Spinal cord (tissue), 10 donors: ENCODE measurements around the gene KIF25. TPM values are rescaled to one million over a fixed set of nuclear protein-coding genes. Genes with fewer than 3 reads are reported as not detected.

Source experiments
- DNase-seq, 6 donors: peaks; one replicate each; pipeline versions ENCODE4 v3.0.0 to v3.0.0-alpha.2; 2013 to 2015; ENCODE audit warnings: low spot score in 6 of 6, low read depth in 4 of 6
- H3K27ac ChIP-seq: one replicate; pipeline ENCODE4 v1.5.1; 2013; ENCODE audit warnings: low read depth, low read length, control low read depth
- H3K27me3 ChIP-seq: one replicate; pipeline ENCODE4 v1.6.1; 2013; ENCODE audit warnings: low read length; ENCODE audit not compliant: control insufficient read depth, insufficient read depth
- H3K36me3 ChIP-seq: one replicate; pipeline ENCODE4 v1.6.1; 2013; ENCODE audit warnings: low read length; ENCODE audit not compliant: control insufficient read depth, insufficient read depth
- H3K4me1 ChIP-seq: one replicate; pipeline ENCODE4 v1.6.1; 2013; ENCODE audit warnings: low read length; ENCODE audit not compliant: control insufficient read depth, insufficient read depth
- H3K4me3 ChIP-seq: one replicate; pipeline ENCODE4 v1.5.1; 2013; ENCODE audit warnings: low read depth, low read length, control low read depth
- H3K9me3 ChIP-seq: one replicate; pipeline ENCODE4 v1.6.1; 2013; ENCODE audit warnings: low read length; ENCODE audit not compliant: control insufficient read depth, insufficient read depth
- WGBS: methylation state at CpG from one replicate; pipeline ENCODE4 v1.1.5; 2013; ENCODE audit warnings: missing lambda C conversion rate; ENCODE audit not compliant: insufficient coverage; 5-methylcytosine and 5-hydroxymethylcytosine counted together
- long read RNA-seq, 4 donors: transcript quantifications; one replicate each; lab custom pipeline, GENCODE V29; 2026
- polyA plus RNA-seq, 2 donors: library from polyadenylated mRNA; unstranded; fragments of 120-200 nt; gene quantifications; one replicate each; pipeline ENCODE4 v1.2.1, GENCODE V29; 2013; ENCODE audit not compliant: insufficient read length in 2 of 2
- total RNA-seq, 2 donors: library from RNA; depleted of rRNA in 1 of 2; stranded (reverse); fragments of 120-200 nt in 1 of 2; fragments of >200 nt in 1 of 2; gene quantifications; one replicate each; pipeline versions ENCODE4 v1.2.3 to v1.2.4, GENCODE V29; 2013 to 2014
- donor health status: healthy.

The KIF25 gene
- total RNA-seq: 1 to 10 TPM in 1 of 2 donors, not detected in 1; 3.0 TPM
- polyA plus RNA-seq: 1 to 10 TPM; 1.2 to 2.2 TPM
- long read RNA-seq, donor 1: 0 reads
- long read RNA-seq, donor 2: 0 reads
- long read RNA-seq, donor 3: 0 reads
- long read RNA-seq, donor 4, partial matches to known transcripts: 0 of 1 reads
- long read RNA-seq, donor 4, other reads (novel, unspliced or antisense): 0 of 1 reads

- no peak within 1 kb of the TSS for H3K4me3 ChIP-seq
- H3K27ac ChIP-seq: no peak within 1 kb of the TSS
- 100% methylated on average over 3 of the region's 9 CpGs for WGBS
- no peaks in the 10 kb centered on the region for H3K36me3 ChIP-seq
- peaks cover 7% of the 10 kb centered on the region for H3K4me1 ChIP-seq
- DNase-seq: no peak
- H3K27me3 ChIP-seq: no peaks in the 10 kb centered on the region
- H3K9me3 ChIP-seq: no peaks in the 10 kb centered on the region
Measured at GRCh38 chr6:167997642-167998041, at the start of gene KIF25. Gene KIF25, plus strand, starts transcription at chr6:167997671. Its CDS starts 31,915 bp downstream, at chr6:168029586.

- H3K4me1 ChIP-seq: no peaks in the 10 kb centered on the region
- no CpG with 5 or more reads among the region's 1 CpG for WGBS
- H3K27ac ChIP-seq: no peak overlapping the region
- H3K27me3 ChIP-seq: no peaks in the 10 kb centered on the region
- no peak for DNase-seq
- H3K36me3 ChIP-seq: peaks cover 39% of the 10 kb centered on the region
- H3K4me3 ChIP-seq: no peak overlapping the region
- no peaks in the 10 kb centered on the region for H3K9me3 ChIP-seq
Measured at GRCh38 chr6:167947716-167948115, 49.8 kb upstream of the KIF25 start.

- Histone ChIP-seq H3K27me3 (no peaks in the 10 kb centered on the region), H3K4me1 (no peaks in the 10 kb centered on the region), H3K4me3 (no peak overlapping the region), H3K9me3 (no peaks in the 10 kb centered on the region), H3K36me3 (peaks cover 39% of the 10 kb centered on the region), H3K27ac (no peak overlapping the region)
- WGBS: 82% methylated on average over 4 of the region's 4 CpGs
- DNase-seq: no peak
Measured at GRCh38 chr6:167948716-167949115, 48.8 kb upstream of the KIF25 start.

GRCh38 chr6:167949121-167949684 lies 48.3 kb upstream of the KIF25 start:
- no peaks in the 10 kb centered on the region for H3K9me3 ChIP-seq
- no peaks in the 10 kb centered on the region for H3K4me1 ChIP-seq
- DNase-seq: no peak
- WGBS: 84% methylated on average over 7 of the region's 7 CpGs
- peaks cover 34% of the 10 kb centered on the region for H3K36me3 ChIP-seq
- H3K4me3 ChIP-seq: no peak overlapping the region
- H3K27me3 ChIP-seq: no peaks in the 10 kb centered on the region
- no peak overlapping the region for H3K27ac ChIP-seq

- DNase-seq: no peak
- Histone ChIP-seq H3K27ac (no peak overlapping the region), H3K4me1 (no peaks in the 10 kb centered on the region), H3K36me3 (peaks cover 39% of the 10 kb centered on the region), H3K27me3 (no peaks in the 10 kb centered on the region), H3K4me3 (no peak overlapping the region), H3K9me3 (no peaks in the 10 kb centered on the region)
- WGBS: 91% methylated on average over 27 of the region's 29 CpGs
Measured at GRCh38 chr6:167951781-167952511, 45.5 kb upstream of the KIF25 start.

- Histone ChIP-seq H3K4me3 (no peak overlapping the region), H3K36me3 (peaks cover 42% of the 10 kb centered on the region), H3K27me3 (no peaks in the 10 kb centered on the region), H3K9me3 (no peaks in the 10 kb centered on the region), H3K4me1 (no peaks in the 10 kb centered on the region), H3K27ac (no peak overlapping the region)
- DNase-seq: no peak
- WGBS: 71% methylated on average over 1 of the region's 1 CpG
Measured at GRCh38 chr6:167952512-167952859, 45.0 kb upstream of the KIF25 start.

- H3K27me3 ChIP-seq: no peaks in the 10 kb centered on the region
- 100% methylated on average over 2 of the region's 5 CpGs for WGBS
- H3K4me3 ChIP-seq: no peak overlapping the region
- peaks cover 36% of the 10 kb centered on the region for H3K36me3 ChIP-seq
- no peaks in the 10 kb centered on the region for H3K9me3 ChIP-seq
- no peaks in the 10 kb centered on the region for H3K4me1 ChIP-seq
- no peak overlapping the region for H3K27ac ChIP-seq
- no peak for DNase-seq
Measured at GRCh38 chr6:167953551-167953950, 43.9 kb upstream of the KIF25 start.

GRCh38 chr6:167954151-167954550 lies 43.3 kb upstream of the KIF25 start:
- no peak for DNase-seq
- no CpG with 5 or more reads among the region's 3 CpGs for WGBS
- no peak overlapping the region for H3K27ac ChIP-seq
- H3K27me3 ChIP-seq: no peaks in the 10 kb centered on the region
- no peaks in the 10 kb centered on the region for H3K9me3 ChIP-seq
- peaks cover 31% of the 10 kb centered on the region for H3K36me3 ChIP-seq
- H3K4me1 ChIP-seq: no peaks in the 10 kb centered on the region
- H3K4me3 ChIP-seq: no peak overlapping the region

GRCh38 chr6:167956491-167956890 lies 41.0 kb upstream of the KIF25 start:
- no peak for DNase-seq
- Histone ChIP-seq H3K4me3 (no peak overlapping the region), H3K36me3 (peaks cover 14% of the 10 kb centered on the region), H3K27me3 (no peaks in the 10 kb centered on the region), H3K4me1 (no peaks in the 10 kb centered on the region), H3K9me3 (no peaks in the 10 kb centered on the region), H3K27ac (no peak overlapping the region)
- over 99% methylated on average over 6 of the region's 6 CpGs for WGBS
